ENCODE measurements around the gene FCAMR. TPM values are rescaled to one million over a fixed set of nuclear protein-coding genes. Genes with fewer than 3 reads are reported as not detected.

The FCAMR gene
- polyA plus RNA-seq, 1 donor, result 5.3 TPM

DNA sequence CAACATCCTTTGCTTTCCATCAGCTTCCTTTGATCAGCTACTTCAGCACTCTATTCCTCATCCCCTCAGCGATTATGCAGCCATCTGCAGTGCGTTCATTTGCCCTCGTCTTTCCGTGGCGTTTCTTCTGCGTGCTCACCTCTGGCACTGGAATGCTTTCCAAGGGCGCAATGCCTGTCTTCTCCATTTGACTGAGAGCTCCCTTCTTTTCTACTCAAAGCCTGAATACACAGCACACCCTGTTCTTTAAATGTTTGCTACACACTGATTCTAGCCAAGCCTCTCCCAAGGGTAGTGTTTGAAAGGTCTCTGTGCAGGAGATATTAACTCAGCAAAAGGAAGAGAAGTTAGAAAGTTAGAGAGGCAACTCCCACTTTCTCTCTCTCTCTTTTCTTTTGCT, 39.7 kb upstream of the FCAMR start:
- Histone ChIP-seq H3K4me1 (ENCODE audit: control insufficient read depth, insufficient read depth, low read length) (peaks cover 55% of the 10 kb centered on the region), H3K27ac (ENCODE audit: low read length) (peak overlapping the region; percentile 88), H3K36me3 (ENCODE audit: control insufficient read depth, insufficient read depth, low read length) (no peaks in the 10 kb centered on the region), H3K9me3 (ENCODE audit: control insufficient read depth, low read depth, low read length) (no peaks in the 10 kb centered on the region), H3K27me3 (ENCODE audit: control insufficient read depth, insufficient read depth, low read length) (no peaks in the 10 kb centered on the region), H3K4me3 (ENCODE audit: low read length) (no peak overlapping the region)
- WGBS (ENCODE audit: insufficient coverage, low lambda C conversion rate), result 52% methylated on average over 3 of the region's 7 CpGs
- DNase-seq, result peak in 1 of 2 donors; percentile 26

DNA sequence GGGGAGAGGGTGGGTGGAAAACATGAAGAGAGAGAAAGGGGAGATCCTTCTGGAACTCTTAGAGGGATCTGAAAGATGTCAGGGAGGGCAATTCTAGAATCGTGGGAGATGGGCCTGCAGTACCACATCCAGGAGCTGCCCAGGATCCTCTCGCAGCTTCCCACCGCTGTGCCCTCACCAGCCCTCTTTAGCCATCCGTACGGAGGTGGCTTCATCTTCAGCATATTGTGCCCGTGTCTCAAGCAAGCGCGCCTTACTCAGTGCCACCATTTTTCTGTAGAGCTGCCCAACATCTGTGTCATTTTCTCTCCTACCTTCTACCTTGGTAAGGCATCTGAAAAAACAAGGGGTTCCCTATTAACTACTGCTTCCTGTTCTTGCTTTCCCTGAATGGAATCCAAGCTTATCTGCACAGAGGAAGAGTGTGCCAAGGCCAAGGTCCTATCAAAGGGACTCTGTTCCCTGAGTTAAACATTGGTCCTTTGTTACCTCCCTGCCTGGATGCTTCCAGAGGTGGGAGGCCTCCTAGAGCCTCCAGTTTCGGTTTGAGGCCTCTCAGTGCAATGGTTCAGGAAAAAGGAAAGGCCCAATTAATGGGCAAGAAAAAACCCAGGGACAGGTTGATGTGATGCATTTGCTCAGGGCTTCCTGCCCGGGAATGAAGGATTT, 39.1 kb upstream of the FCAMR start:
- no CpG with 5 or more reads among the region's 10 CpGs for WGBS (ENCODE audit: insufficient coverage, low lambda C conversion rate)
- H3K4me1 ChIP-seq (ENCODE audit: control insufficient read depth, insufficient read depth, low read length), result peaks cover 60% of the 10 kb centered on the region
- no peaks in the 10 kb centered on the region for H3K9me3 ChIP-seq (ENCODE audit: control insufficient read depth, low read depth, low read length)
- H3K27me3 ChIP-seq (ENCODE audit: control insufficient read depth, insufficient read depth, low read length), result no peaks in the 10 kb centered on the region
- no peak overlapping the region for H3K4me3 ChIP-seq (ENCODE audit: low read length)
- peak; percentile 88 to 94 for DNase-seq
- no peaks in the 10 kb centered on the region for H3K36me3 ChIP-seq (ENCODE audit: control insufficient read depth, insufficient read depth, low read length)
- peak overlapping the region; percentile 88 for H3K27ac ChIP-seq (ENCODE audit: low read length)

DNA sequence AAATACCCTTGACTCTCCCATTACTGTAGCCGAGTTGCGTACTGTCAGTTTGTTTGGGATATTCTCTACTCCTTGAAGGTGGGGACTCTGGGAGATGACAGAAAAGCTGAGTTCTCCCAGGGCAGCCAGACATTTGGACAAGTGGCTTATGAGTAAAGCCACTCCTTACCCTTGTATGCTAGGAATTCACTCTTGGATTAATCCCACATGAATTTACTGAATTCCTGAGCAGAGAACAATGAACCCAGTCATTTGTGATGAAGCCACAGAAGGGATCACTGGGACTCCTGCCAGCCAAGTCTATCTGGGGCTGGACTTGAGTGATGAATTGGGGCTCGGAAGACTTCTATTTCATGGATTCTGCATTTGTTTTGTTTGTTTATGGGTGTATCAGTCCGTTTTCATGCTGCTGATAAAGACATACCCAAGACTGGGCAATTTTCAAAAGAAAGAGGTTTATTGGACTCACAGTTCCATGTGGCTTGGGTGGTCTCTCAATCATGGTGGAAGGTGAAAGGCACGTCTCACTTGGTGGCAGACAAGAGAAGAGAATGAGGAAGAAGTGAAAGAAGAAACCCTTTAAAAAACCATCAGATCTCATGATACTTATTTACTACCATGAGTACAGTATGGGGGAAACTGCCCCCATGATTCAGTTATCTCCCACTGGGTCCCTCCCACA, 37.2 kb upstream of the FCAMR start:
- peak in 1 of 2 donors; percentile 40 for DNase-seq
- Histone ChIP-seq H3K36me3 (ENCODE audit: control insufficient read depth, insufficient read depth, low read length) (no peaks in the 10 kb centered on the region), H3K27ac (ENCODE audit: low read length) (peak overlapping the region; percentile 15), H3K27me3 (ENCODE audit: control insufficient read depth, insufficient read depth, low read length) (no peaks in the 10 kb centered on the region), H3K4me1 (ENCODE audit: control insufficient read depth, insufficient read depth, low read length) (peaks cover 65% of the 10 kb centered on the region), H3K4me3 (ENCODE audit: low read length) (no peak overlapping the region), H3K9me3 (ENCODE audit: control insufficient read depth, low read depth, low read length) (no peaks in the 10 kb centered on the region)
- WGBS (ENCODE audit: insufficient coverage, low lambda C conversion rate), result 60% methylated on average over 1 of the region's 5 CpGs

DNA sequence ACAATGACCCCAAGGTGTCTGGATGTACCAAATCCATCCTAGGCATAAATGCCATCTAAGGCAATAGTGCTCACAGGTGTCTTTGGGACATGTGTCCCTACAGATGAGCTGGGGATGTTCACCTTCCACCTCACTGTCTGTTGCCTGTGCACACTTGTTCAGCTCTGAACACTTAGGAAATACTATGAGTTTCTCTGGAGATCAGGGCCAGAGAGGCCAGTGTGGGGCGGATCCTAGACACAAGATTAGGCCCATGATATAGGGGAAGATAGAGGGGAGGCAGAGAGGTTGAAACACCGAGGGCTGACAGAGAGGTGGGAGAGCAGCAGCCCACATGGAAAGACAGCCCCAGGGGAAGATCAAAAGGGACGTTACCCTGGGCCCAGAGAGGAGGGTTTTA, 36.7 kb upstream of the FCAMR start:
- peak in 1 of 2 donors; percentile 29 for DNase-seq
- H3K27ac ChIP-seq (ENCODE audit: low read length), result peak overlapping the region; percentile 15

DNA sequence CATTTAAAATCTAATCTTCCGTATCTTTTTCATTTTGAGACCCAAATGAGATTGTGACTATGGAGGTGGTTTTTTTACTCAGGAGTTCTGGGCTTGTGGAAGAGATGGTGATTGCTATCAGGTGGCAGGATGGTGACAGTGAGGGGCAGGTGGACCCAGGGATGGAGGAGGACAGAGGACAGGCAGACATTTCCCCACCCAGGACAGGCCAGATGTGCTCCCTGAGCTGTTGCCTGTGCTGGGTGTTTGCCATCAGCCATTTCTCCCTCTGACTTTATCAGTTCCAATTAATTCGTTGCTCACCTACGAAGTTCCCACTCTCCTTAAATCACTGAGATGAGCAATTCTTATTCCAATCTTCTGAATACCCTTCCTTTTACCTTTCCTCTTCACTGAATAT, 35.8 kb upstream of the FCAMR start:
- Histone ChIP-seq H3K27ac (ENCODE audit: low read length) (peak overlapping the region; percentile 71), H3K4me1 (ENCODE audit: control insufficient read depth, insufficient read depth, low read length) (peaks cover 75% of the 10 kb centered on the region), H3K36me3 (ENCODE audit: control insufficient read depth, insufficient read depth, low read length) (no peaks in the 10 kb centered on the region), H3K9me3 (ENCODE audit: control insufficient read depth, low read depth, low read length) (no peaks in the 10 kb centered on the region), H3K4me3 (ENCODE audit: low read length) (no peak overlapping the region), H3K27me3 (ENCODE audit: control insufficient read depth, insufficient read depth, low read length) (no peaks in the 10 kb centered on the region)
- DNase-seq, result no peak
- 88% methylated on average over 2 of the region's 3 CpGs for WGBS (ENCODE audit: insufficient coverage, low lambda C conversion rate)

More for the DNA sequence above, 36.7 kb upstream of the FCAMR start:
- H3K36me3 ChIP-seq (ENCODE audit: control insufficient read depth, insufficient read depth, low read length), result no peaks in the 10 kb centered on the region
- no peak overlapping the region for H3K4me3 ChIP-seq (ENCODE audit: low read length)
- H3K27me3 ChIP-seq (ENCODE audit: control insufficient read depth, insufficient read depth, low read length), result no peaks in the 10 kb centered on the region
- WGBS (ENCODE audit: insufficient coverage, low lambda C conversion rate), result no CpG with 5 or more reads among the region's 3 CpGs
- no peaks in the 10 kb centered on the region for H3K9me3 ChIP-seq (ENCODE audit: control insufficient read depth, low read depth, low read length)
- peaks cover 70% of the 10 kb centered on the region for H3K4me1 ChIP-seq (ENCODE audit: control insufficient read depth, insufficient read depth, low read length)

DNA sequence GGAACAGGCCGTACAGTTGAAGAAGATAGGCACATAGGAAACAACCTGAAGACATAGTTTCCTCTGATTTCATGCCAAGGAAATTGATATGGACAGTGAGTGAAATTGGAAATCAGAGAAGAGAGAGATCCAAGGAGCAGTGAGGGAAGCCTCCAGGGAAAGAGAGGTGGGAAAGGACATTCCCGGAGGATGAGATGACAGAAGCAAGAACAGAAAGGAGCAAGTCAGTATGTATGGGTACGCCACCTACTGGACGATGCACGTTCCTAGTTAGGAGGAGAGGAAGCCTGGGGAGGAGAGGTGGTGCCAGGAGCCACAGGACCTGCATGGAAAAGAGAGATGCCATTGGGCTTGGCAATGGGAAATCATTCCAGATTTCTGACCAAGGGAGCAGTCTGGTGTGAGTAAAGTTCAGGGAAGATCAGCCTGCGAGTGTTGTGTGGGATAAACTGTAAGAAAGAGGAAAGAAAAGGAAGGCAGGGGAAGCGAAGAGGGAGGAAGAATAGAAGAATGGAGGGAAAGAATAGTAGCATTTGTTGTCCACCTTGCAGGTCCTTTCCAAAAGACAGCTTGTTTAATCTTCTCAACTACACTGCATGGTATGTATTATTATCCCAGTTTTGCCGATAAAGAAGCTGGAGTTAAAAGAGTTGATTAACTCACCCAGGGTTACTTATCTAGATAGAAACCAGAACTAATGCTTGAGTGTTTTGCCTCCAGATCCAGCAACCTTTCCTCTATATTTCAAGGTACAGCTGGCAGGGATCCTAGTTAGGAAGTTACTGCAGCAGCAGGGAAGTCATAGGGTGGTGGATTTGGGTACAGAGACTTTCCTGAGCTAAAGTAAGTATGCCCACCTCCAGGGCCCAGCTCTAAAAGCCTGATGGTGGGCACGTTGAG, 34.9 kb upstream of the FCAMR start:
- H3K4me1 ChIP-seq (ENCODE audit: control insufficient read depth, insufficient read depth, low read length), result peaks cover 69% of the 10 kb centered on the region
- no peaks in the 10 kb centered on the region for H3K36me3 ChIP-seq (ENCODE audit: control insufficient read depth, insufficient read depth, low read length)
- H3K27ac ChIP-seq (ENCODE audit: low read length), result peak overlapping the region; percentile 71
- WGBS (ENCODE audit: insufficient coverage, low lambda C conversion rate), result 49% methylated on average over 2 of the region's 9 CpGs
- peak; percentile 73 to 85 for DNase-seq
- no peaks in the 10 kb centered on the region for H3K27me3 ChIP-seq (ENCODE audit: control insufficient read depth, insufficient read depth, low read length)
- H3K4me3 ChIP-seq (ENCODE audit: low read length), result no peak overlapping the region
- no peaks in the 10 kb centered on the region for H3K9me3 ChIP-seq (ENCODE audit: control insufficient read depth, low read depth, low read length)

DNA sequence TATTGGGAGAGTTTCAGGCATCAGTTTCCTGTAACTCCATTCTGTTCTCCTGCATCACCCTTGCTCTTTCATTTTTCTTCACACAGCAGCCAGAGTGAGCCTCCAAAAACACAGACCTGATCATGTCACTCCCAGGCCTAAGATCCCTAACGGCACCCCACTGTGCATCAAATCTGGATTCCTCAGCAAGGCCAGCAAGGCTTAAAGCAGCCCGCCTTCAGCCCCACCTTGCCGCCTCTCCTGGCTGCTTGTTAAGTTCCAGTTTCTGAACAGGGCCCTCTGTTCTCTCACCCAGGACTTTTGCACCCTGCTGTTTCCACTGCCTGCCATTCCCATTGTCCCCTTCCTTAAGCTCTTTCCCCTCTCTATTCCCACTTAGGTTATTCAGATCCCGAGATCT, 33.0 kb upstream of the FCAMR start:
- DNase-seq, result no peak
- no peak overlapping the region for H3K27ac ChIP-seq (ENCODE audit: low read length)
- no peaks in the 10 kb centered on the region for H3K9me3 ChIP-seq (ENCODE audit: control insufficient read depth, low read depth, low read length)
- H3K4me3 ChIP-seq (ENCODE audit: low read length), result no peak overlapping the region
- peaks cover 49% of the 10 kb centered on the region for H3K4me1 ChIP-seq (ENCODE audit: control insufficient read depth, insufficient read depth, low read length)
- no peaks in the 10 kb centered on the region for H3K27me3 ChIP-seq (ENCODE audit: control insufficient read depth, insufficient read depth, low read length)
- no peaks in the 10 kb centered on the region for H3K36me3 ChIP-seq (ENCODE audit: control insufficient read depth, insufficient read depth, low read length)
- no CpG with 5 or more reads among the region's 4 CpGs for WGBS (ENCODE audit: insufficient coverage, low lambda C conversion rate)

DNA sequence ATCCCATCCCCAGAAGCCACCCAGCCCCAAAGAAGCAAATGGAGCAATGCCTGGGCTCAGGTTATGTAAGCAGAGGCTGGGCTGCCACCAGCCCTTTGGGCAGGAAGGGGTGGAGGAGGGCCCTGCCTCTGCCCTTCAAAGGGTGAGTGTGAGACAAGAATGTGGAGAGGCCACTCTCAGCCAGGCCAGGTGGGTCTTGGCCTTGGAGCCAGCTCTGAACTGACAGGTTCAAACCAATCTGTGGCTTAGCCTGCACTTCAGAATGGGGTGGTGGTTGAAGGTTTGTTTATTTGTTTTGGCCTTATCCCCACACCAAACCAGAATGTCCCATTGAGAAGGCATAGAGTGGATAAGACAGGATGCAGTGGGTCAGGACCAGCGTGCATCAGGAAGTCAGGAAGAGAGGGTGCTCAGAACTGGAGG, 32.5 kb upstream of the FCAMR start:
- Histone ChIP-seq H3K27me3 (ENCODE audit: control insufficient read depth, insufficient read depth, low read length) (no peaks in the 10 kb centered on the region), H3K9me3 (ENCODE audit: control insufficient read depth, low read depth, low read length) (no peaks in the 10 kb centered on the region), H3K4me3 (ENCODE audit: low read length) (no peak overlapping the region), H3K36me3 (ENCODE audit: control insufficient read depth, insufficient read depth, low read length) (no peaks in the 10 kb centered on the region), H3K27ac (ENCODE audit: low read length) (no peak overlapping the region), H3K4me1 (ENCODE audit: control insufficient read depth, insufficient read depth, low read length) (peaks cover 44% of the 10 kb centered on the region)
- no CpG with 5 or more reads among the region's 1 CpG for WGBS (ENCODE audit: insufficient coverage, low lambda C conversion rate)
- no peak for DNase-seq

DNA sequence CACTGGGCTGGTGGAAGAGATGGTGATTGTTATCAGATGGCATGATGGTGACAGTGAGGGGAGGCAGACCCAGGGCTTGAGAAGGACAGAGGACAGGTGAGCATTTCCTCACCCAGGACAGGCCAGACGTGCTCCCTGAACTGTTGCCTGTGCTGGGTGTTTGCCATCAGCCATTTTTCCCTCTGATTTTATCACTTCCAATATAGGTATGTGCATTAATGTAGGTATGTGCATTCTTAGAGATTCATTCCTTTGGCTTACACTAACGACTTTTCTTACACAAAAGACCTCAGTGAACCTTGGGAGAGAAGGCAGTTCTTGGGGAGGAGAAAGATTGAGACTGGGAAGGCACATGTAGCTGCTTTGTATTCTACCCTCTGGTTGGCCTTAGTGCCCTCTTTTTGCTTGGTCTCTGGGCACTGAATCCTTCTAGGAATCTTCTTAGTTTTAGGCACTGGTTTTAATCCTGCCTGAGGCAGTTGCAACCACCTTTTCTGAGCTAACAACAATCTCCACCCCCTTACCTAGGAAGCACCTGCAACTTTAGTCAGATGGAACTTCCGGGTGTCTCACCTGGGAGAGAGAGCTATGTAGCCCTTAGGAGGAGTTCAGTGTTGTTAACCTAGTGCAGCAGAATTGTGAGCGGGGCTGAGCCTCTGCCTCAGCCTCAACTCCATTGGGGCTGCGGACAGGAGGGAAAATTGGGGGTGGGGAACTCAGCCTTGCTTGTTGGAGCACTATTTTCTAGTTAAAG, 31.4 kb upstream of the FCAMR start:
- peak in 1 of 2 donors; percentile 78 for DNase-seq
- Histone ChIP-seq H3K4me3 (ENCODE audit: low read length) (no peak overlapping the region), H3K36me3 (ENCODE audit: control insufficient read depth, insufficient read depth, low read length) (no peaks in the 10 kb centered on the region), H3K4me1 (ENCODE audit: control insufficient read depth, insufficient read depth, low read length) (peaks cover 34% of the 10 kb centered on the region), H3K27me3 (ENCODE audit: control insufficient read depth, insufficient read depth, low read length) (no peaks in the 10 kb centered on the region), H3K27ac (ENCODE audit: low read length) (no peak overlapping the region), H3K9me3 (ENCODE audit: control insufficient read depth, low read depth, low read length) (no peaks in the 10 kb centered on the region)
- 20% methylated on average over 1 of the region's 5 CpGs for WGBS (ENCODE audit: insufficient coverage, low lambda C conversion rate)

Data from large intestine (tissue), 3 donors.